ENCODE measurements around the gene RAB11FIP2. TPM values are rescaled to one million over a fixed set of nuclear protein-coding genes. Genes with fewer than 3 reads are reported as not detected.

The RAB11FIP2 gene
- polyA plus RNA-seq, 4 donors, result 49.2 to 72.1 (median 58.0) TPM

DNA sequence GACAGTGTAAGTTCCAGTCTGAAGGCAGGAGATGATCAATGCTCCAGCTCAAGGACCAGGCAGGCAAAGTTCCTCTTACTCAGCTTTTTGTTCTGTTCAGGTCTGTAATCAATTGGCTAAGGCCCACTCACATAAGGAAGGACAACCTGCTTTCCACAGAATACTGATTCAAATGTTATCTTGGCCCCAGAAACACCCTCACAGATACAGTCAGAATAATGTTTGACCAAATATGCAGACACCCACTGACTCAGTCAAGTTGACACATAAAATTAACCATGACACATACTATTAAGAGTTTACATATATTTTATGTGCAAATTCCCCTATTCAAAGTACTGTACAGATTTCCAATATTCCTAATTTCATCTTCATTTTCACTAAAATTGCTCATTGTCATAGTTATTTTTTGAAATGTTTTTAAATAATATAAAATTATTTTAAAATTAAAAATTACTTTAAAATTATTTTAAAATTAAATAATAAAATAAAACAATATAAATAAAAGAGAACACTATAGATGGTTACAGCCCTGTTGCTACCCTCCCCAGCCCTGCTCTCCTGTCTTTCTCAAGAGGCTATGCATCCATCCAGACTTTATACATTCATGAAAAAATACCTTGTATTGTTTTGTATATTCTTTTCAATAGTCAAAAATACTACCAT, 59.4 kb downstream of the RAB11FIP2 start:
- DNase-seq (ENCODE audit: low read depth in 4 of 4, low spot score in 3 of 4), result no peak

DNA sequence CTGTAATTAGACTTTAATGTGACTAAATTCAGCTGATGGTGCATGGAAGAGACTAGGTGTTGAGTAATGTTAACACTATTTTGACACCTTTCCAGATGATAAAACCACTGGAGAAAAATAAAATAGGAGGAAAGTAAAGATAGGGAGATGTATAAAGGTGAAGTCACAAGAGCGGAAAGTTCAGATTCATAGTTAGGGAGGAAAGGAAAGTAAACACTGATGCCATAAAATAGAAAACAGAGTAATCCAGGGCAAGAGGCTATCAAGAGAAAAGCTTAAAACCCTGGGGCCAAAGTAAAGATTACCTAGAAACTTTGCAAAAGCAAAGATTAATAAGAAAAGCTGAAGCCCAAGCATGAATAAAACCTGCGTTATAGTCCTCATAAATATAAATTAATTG, 62.8 kb downstream of the RAB11FIP2 start:
- no peak for DNase-seq (ENCODE audit: low read depth in 4 of 4, low spot score in 3 of 4)

DNA sequence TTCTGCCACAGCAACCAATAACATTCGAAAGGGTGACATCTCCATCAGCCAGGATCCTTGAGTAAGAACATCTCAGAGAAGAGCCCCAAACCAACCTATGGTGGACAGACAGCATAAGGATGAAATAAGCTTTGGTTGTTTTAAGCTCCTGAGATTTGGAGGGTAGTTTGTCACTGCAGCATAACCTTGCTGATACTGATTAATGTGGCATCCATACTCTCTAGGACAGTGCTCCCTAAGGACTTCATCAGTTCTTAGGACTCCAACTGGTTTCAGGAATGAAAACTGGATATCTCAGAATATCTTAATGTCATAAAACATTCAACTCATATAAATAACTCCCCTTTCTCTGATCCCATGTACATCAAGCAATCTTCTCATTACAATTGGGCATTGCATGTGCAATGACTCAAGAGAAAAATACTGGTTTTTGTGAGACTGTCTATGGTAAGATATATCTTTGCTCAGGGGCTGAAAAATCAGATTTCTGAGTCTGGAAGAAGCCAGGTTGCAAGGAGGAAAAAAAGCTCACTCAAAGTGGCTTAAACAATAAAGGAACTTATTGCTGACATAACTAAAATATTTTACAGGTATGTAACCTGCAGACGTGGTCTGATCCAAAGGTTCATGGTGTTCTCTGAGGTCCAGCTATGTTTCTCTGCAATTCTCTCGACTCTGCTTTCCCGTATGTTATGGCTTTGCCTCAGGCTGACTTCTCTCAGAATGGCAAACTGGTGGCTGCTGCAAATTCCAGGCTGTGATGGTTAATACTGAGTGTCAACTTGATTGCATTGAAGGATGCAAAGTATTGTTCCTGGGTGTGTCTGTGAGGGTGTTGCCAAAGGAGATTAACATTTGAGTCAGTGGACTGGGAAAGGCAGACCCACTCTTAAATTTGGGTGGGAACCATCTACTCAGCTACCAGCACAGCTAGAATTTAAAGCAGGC, 65.7 kb downstream of the RAB11FIP2 start:
- no peak for DNase-seq (ENCODE audit: low read depth in 4 of 4, low spot score in 3 of 4)

DNA sequence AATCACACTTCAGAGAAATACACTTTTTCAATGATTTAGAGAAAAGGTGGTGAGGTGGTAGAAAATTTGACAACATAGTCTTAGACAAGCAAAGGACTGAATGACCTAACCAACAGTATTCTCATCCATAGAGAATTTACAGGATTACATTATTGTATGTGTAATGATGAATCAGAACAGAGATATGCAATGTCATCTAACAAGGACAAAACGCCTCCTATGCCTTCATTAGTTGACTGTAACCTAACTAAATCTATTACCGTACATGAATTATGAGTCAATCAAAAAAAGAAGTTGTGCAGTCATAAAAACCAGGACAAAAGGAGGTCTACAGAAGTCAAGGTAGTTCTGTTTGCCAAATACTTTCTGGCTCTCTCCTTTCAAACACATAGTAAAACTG, 66.5 kb downstream of the RAB11FIP2 start:
- no peak for DNase-seq (ENCODE audit: low read depth in 4 of 4, low spot score in 3 of 4)

DNA sequence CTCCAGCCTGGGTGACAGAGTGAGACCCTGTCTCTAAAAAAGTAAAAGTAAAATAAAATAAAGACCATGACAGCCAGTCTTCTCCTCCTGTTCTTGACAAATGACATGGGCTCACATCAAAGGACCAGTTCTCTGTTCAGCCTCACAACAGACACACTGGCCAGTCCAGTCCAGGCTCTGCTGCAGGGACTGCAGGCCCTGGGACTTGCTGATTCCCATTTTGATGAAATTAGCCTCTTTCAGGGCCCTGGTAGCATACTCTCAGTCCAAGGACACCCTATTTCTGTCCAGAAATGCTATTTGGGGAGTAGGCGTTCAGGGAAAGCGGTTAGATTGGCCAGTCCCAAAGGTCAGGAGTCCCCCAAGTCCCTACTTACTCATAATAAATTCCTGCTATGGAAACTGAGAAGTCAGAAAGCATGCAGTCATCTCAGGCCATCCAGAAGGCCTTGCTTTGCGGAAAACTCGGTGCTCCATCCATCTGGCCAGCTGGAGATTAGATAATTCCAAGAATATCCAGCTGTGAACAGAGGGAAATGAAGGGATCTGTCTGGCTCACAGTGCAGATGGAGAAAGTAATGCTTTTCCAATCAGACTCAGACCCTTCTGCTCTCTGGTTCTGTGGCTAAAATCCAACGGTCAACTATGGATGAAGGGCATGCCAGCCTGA, 74.4 kb downstream of the RAB11FIP2 start:
- peak in 1 of 4 donors; percentile 1 for DNase-seq (ENCODE audit: low read depth in 4 of 4, low spot score in 3 of 4)

DNA sequence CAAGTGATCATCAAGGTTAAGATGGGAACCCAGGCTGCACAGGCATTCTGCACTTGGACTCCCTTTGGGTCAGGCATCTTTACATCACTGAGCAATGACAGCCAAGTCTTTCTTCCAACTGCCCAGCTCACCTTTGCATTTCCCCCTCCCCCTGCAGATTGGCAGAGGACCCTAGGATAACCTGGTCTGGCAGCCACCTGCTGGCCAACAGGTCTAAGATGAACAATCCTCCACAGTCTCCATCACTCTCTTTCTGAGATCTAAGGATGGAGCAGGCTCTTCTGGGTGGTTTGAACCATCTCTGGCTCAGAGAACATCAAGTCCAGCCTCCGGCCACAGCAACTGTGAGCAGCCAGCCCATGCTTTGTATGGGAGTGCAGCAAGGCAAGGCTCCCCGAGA, 75.8 kb downstream of the RAB11FIP2 start:
- no peak for DNase-seq (ENCODE audit: low read depth in 4 of 4, low spot score in 3 of 4)

DNA sequence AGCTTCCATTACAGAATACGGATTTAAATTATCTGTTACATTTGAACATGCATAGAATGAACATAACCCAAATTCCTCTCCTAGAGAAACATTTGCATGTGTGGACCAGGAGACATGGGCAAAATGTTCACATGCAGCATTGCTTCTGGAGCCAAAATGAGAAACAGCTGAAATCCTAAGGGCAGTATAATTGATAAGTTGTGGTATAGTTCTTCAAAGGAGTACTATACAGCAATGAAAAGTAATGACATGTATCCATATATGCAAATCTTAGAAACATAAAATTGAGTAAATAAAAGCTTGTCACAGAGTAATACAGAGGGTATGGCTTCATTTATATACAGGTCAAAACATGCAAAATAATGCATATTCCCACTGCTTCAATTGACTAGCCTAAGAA, 77.1 kb downstream of the RAB11FIP2 start:
- DNase-seq (ENCODE audit: low read depth in 4 of 4, low spot score in 3 of 4), result no peak

DNA sequence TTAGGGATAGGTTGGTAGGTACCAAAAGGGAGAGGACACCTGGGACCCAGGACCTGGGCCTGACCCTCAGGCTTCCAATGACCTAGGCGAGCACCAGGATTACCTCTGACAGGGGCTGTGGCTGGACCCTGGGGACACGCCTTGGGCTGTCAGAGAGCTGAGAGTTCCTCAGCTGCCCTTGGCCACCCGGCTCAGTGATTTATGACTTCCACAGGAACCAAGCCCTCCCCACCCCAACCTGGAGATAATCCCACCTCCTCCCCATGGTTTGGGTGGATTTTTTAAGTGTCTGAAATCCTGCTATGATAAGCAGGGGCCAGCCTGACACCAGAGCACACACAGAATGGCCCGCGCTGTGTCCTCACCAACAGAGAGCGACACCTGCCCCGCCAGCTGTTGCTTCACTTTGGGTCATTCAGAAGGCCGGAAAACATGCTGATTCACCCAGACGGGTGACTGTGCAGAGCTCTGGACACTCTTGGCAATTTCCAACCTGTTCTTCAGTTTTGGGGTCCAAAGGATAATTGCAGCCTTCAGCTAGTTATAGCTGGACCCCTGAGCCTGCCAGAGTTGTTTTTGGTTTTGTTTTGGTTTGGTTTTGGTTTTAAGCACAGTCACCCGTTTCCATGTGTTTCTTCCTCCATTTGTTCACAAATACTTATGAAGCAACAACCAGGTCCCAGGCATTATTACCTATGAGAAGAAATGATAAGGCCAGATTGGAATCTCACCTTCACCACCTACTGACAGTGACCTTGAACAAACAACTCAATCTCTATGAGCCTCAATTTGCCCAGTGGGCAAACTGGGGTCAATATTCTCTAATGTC, 78.2 kb downstream of the RAB11FIP2 start:
- DNase-seq (ENCODE audit: low read depth in 4 of 4, low spot score in 3 of 4), result no peak

DNA sequence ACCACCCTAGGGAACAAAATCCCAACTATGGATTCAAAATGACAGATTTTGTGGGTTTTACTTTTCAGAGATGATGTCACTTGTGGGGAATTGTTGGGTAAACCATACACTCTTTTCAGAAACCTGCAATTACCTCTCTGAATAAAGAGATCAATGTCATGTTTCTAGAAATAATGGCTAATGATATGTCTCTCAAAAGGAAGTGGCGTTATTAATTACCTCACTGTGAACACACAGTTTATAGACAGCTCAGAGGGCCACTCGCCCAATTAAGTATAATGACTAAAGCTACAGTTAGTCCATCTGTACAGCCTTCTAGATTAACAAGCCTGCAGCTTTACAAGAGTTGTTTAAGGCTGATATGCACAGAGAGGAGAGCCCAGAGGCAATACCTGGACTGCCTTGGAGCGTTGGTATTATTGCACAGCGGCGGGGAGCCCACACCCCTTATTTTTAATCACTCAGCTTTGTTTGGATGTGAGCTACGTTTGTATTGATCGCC, 79.5 kb downstream of the RAB11FIP2 start:
- no peak for DNase-seq (ENCODE audit: low read depth in 4 of 4, low spot score in 3 of 4)

DNA sequence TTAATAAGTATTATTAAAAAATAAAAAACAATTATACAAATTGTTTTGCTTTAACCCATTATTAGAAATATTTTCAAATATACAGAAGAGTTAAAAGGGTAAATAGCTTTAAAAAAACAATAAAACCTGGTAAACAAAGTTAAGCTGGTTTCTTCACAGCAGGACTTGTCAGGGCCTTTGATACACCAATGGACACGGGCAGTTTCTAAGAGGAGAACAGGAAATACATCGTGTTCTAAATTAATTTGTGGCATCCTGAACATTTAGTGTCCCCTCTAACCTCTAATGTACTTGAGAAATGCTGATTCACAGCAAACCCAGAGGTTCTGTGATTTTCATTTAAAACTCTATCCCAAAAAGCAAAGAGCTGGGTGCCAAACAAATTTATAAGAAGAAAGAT, 80.8 kb downstream of the RAB11FIP2 start:
- no peak for DNase-seq (ENCODE audit: low read depth in 4 of 4, low spot score in 3 of 4)

DNA sequence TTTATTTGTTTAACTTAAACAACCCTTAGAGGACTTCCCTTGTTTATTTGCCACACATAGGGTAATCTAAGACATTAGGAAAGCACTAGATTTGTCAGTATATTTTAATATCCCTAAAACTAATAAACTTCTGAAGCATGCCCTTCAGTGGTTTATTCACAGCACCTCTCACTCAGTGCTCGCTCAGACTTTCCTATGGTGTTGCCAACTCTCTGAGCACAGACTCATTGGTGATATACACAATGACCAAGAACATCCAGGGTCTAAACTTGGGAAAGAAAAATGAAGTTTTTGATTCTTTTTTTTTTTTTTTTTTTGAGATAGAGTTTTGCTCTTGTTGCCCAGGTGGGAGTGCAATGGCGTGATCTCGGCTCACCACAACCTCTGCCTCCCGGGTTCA, 82.2 kb downstream of the RAB11FIP2 start:
- DNase-seq (ENCODE audit: low read depth in 4 of 4, low spot score in 3 of 4), result no peak

DNA sequence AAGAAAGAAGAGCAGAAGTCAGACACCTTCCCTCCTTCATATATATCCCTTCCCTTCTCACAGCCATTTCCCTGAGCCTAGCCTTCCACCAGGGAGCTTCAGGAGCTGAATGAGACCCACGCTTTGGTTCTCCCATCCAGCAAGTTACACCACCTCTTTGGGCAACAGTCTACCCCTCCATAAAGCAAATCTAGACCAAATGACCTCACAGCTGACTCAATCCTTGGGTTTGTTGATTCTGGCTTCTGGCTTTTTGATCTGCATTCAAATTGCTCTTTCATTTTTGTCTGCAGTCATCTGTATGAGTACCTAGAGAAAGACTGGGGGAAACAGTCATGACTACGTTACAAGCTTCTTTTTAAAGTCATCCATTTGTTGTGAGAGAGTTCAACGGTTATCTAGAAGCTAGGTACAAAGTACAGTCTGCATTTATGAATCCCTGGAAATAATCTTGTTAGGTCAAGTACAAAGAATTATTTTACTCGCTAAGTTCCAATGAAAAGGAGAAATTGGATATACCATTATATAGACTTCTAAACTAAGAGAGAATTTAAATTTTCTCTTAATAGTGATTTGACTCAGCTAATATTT, 86.3 kb downstream of the RAB11FIP2 start:
- no peak for DNase-seq (ENCODE audit: low read depth in 4 of 4, low spot score in 3 of 4)

DNA sequence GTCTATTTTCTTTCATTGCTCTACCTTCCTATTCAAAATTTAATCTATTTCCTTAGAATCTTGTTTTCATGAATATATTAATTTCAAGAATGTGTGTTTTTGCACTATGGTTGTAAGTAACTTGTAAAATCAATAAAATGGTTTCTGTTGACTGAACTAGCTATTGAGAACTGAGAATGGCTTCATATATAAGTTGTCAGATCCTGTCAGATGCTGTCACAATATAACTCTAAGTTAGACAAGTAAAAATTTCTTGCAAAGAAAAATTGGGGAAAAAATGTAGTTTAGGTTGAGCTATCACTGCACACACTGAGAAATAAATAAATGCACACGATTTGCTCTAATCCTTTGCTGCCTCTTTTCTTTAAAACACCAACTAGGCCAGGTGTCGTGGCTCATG, 89.8 kb downstream of the RAB11FIP2 start:
- DNase-seq (ENCODE audit: low read depth in 4 of 4, low spot score in 3 of 4), result no peak

DNA sequence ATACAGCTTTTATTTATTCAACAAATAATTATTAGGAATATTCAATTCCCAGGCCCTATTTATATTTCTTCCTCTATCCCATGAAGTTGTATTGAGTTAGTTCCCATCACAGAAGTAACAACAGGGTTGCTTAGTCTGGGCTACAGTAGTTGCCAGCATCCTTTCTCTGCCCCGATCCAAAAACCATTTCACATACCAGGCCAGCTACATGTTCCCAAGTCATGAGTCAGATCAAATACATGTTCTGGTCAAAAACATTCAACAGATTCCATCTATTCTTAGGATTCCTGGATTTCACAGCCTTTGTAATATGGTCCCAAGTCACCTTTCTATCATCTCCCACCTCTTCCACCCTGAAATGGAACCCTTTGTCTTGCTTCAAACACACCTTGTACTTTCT, 91.6 kb downstream of the RAB11FIP2 start:
- no peak for DNase-seq (ENCODE audit: low read depth in 4 of 4, low spot score in 3 of 4)
